ENCODE measurements around the gene PRKAB1. TPM values are rescaled to one million over a fixed set of nuclear protein-coding genes. Genes with fewer than 3 reads are reported as not detected.

The PRKAB1 gene
- total and polyA plus RNA-seq, 7 donors = 9.0 to 16.7 (median 11.9) TPM

- ATAC-seq (no peak), DNase-seq (no peak)
- Histone ChIP-seq H3K4me1 (peaks cover 6% of the 10 kb centered on the region), H3K36me3 (ENCODE audit: insufficient read depth in 1 of 2, low read depth in 1 of 2) (peaks cover 0 to 7% of the 10 kb centered on the region in 2 donors), H3K4me3 (no peak overlapping the region), H3K27ac (no peak overlapping the region), H3K27me3 (ENCODE audit: insufficient read depth in 3 of 3, low read length in 2 of 3) (no peaks in the 10 kb centered on the region), H3K9me3 (no peaks in the 10 kb centered on the region)
- 65 to 69% (median 66%) methylated on average over 13 of the region's 13 CpGs for WGBS, 3 donors
- no peak for TF ChIP-seq CTCF (IDR thresholded peaks at IDR 0.05)
- intact Hi-C loops (cut with DNase I) = no loop called here
These were observed 18.8 kb downstream of the PRKAB1 start for GRCh38 chr12:119686776-119687175.

GRCh38 chr12:119687406-119687805 lies 19.5 kb downstream of the PRKAB1 start:
- no peak for TF ChIP-seq CTCF (IDR thresholded peaks at IDR 0.05)
- peaks cover 3% of the 10 kb centered on the region for H3K4me1 ChIP-seq
- no peak overlapping the region for H3K4me3 ChIP-seq
- DNase-seq = no peak
- H3K27ac ChIP-seq = no peak overlapping the region
- intact Hi-C loops (cut with DNase I) = no loop called here
- no peaks in the 10 kb centered on the region for H3K27me3 ChIP-seq (ENCODE audit: insufficient read depth in 3 of 3, low read length in 2 of 3)
- H3K9me3 ChIP-seq = no peaks in the 10 kb centered on the region
- H3K36me3 ChIP-seq (ENCODE audit: insufficient read depth in 1 of 2, low read depth in 1 of 2) = peaks cover 0 to 1% of the 10 kb centered on the region in 2 donors
- WGBS, 3 donors = 50 to 61% (median 57%) methylated on average over 14 of the region's 14 CpGs
- ATAC-seq = no peak

GRCh38 chr12:119687879-119688278 lies 19.9 kb downstream of the PRKAB1 start:
- Histone ChIP-seq H3K4me3 (no peak overlapping the region), H3K27ac (no peak overlapping the region), H3K9me3 (no peaks in the 10 kb centered on the region), H3K4me1 (peaks cover 3% of the 10 kb centered on the region), H3K27me3 (ENCODE audit: insufficient read depth in 3 of 3, low read length in 2 of 3) (no peaks in the 10 kb centered on the region), H3K36me3 (ENCODE audit: insufficient read depth in 1 of 2, low read depth in 1 of 2) (no peaks in the 10 kb centered on the region)
- TF ChIP-seq CTCF (IDR thresholded peaks at IDR 0.05) = no peak
- no peak for ATAC-seq
- DNase-seq = no peak
- intact Hi-C loops (cut with DNase I) = no loop called here
- WGBS, 3 donors = 87 to 96% (median 90%) methylated on average over 9 of the region's 9 CpGs

GRCh38 chr12:119689935-119690500 lies 22.1 kb downstream of the PRKAB1 start:
- intact Hi-C loops (cut with DNase I) = no loop called here
- no peaks in the 10 kb centered on the region for H3K36me3 ChIP-seq (ENCODE audit: insufficient read depth in 1 of 2, low read depth in 1 of 2)
- H3K4me3 ChIP-seq = no peak overlapping the region
- no peak overlapping the region for H3K27ac ChIP-seq
- ATAC-seq = no peak
- DNase-seq = no peak
- no peaks in the 10 kb centered on the region for H3K9me3 ChIP-seq
- no peaks in the 10 kb centered on the region for H3K27me3 ChIP-seq (ENCODE audit: insufficient read depth in 3 of 3, low read length in 2 of 3)
- no peak for TF ChIP-seq CTCF (IDR thresholded peaks at IDR 0.05)
- WGBS, 3 donors = 92 to 97% (median 96%) methylated on average over 38 of the region's 38 CpGs
- H3K4me1 ChIP-seq = no peaks in the 10 kb centered on the region

GRCh38 chr12:119691202-119691810 lies 23.4 kb downstream of the PRKAB1 start:
- Histone ChIP-seq H3K9me3 (no peaks in the 10 kb centered on the region), H3K4me1 (no peaks in the 10 kb centered on the region), H3K27ac (no peak overlapping the region), H3K27me3 (ENCODE audit: insufficient read depth in 3 of 3, low read length in 2 of 3) (no peaks in the 10 kb centered on the region), H3K36me3 (ENCODE audit: insufficient read depth in 1 of 2, low read depth in 1 of 2) (no peaks in the 10 kb centered on the region), H3K4me3 (no peak overlapping the region)
- no peak for TF ChIP-seq CTCF (IDR thresholded peaks at IDR 0.05)
- WGBS, 3 donors = 86 to 90% (median 89%) methylated on average over 6 of the region's 6 CpGs
- intact Hi-C loops (cut with DNase I) = no loop called here
- ATAC-seq (no peak), DNase-seq (no peak)

Measured in psoas muscle (tissue), 8 donors.